ENCODE measurements around the gene FAM177A1.
"Not testable (repeated sequence)": the region's sequence is repeated elsewhere in the genome, so short reads cannot be mapped to it uniquely, and the experiment has no call there.

GRCh38 chr14:35065731-35066130, 19.7 kb downstream of the FAM177A1 start:
- TF ChIP-seq CTCF (conservative IDR thresholded peaks at IDR 0.05 in 1 of 2, IDR thresholded peaks at IDR 0.05 in 1 of 2; ENCODE audit: extremely low read depth in 1 of 2, insufficient read depth in 1 of 2, low read depth in 1 of 2, low read length in 2 of 2); EZH2 (IDR thresholded peaks at IDR 0.05; ENCODE audit: borderline replicate concordance, low read length): not testable (repeated sequence)
